Activated gamma-delta T cell (primary cell): ENCODE measurements around the gene PRADC1.
"Not testable (repeated sequence)": the region's sequence is repeated elsewhere in the genome, so short reads cannot be mapped to it uniquely, and the experiment has no call there.

ENCODE experiments used
- DNase-seq: peaks from one replicate; lab custom pipeline; 2025; lab: John Stamatoyannopoulos, UW
- total RNA-seq, 2 donors: gene quantifications; one replicate each; lab custom pipeline; 2026; lab: John Stamatoyannopoulos, UW

Gene PRADC1
- 6.2 to 6.5 reads per million in 2 donors for total RNA-seq

- peak; percentile 88 for DNase-seq
These were observed at the start of gene PRADC1 for GRCh38 chr2:73233154-73233931. Gene PRADC1, minus strand, starts transcription at chr2:73233239. Its CDS starts 79 bp downstream, at chr2:73233160.

- DNase-seq, result no peak
These were observed 48.2 kb upstream of the PRADC1 start for GRCh38 chr2:73281244-73281643.

- DNase-seq, result no peak
These were observed 46.8 kb upstream of the PRADC1 start for GRCh38 chr2:73279852-73280251.

GRCh38 chr2:73272270-73272669 lies 39.2 kb upstream of the PRADC1 start:
- no peak for DNase-seq

GRCh38 chr2:73269686-73270465 lies 36.8 kb upstream of the PRADC1 start:
- no peak for DNase-seq

GRCh38 chr2:73268830-73269685 lies 36.0 kb upstream of the PRADC1 start:
- DNase-seq, result peak; percentile 49

GRCh38 chr2:73268366-73268829 lies 35.4 kb upstream of the PRADC1 start:
- no peak for DNase-seq

- no peak for DNase-seq
These were observed 34.0 kb upstream of the PRADC1 start for GRCh38 chr2:73267008-73267407.

GRCh38 chr2:73266061-73266901 lies 33.2 kb upstream of the PRADC1 start:
- DNase-seq, result no peak

- DNase-seq, result no peak
These were observed 32.4 kb upstream of the PRADC1 start for GRCh38 chr2:73265298-73266060.

- no peak for DNase-seq
These were observed 31.7 kb upstream of the PRADC1 start for GRCh38 chr2:73264783-73265182.

GRCh38 chr2:73264332-73264606 lies 31.2 kb upstream of the PRADC1 start:
- DNase-seq, result no peak

- no peak for DNase-seq
These were observed 30.7 kb upstream of the PRADC1 start for GRCh38 chr2:73263540-73264331.

- DNase-seq, result not testable (repeated sequence)
These were observed 29.8 kb upstream of the PRADC1 start for GRCh38 chr2:73262691-73263429.

- DNase-seq, result no peak
These were observed 29.1 kb upstream of the PRADC1 start for GRCh38 chr2:73262108-73262651.

GRCh38 chr2:73260338-73260984 lies 27.4 kb upstream of the PRADC1 start:
- DNase-seq, result no peak

- no peak for DNase-seq
These were observed 26.8 kb upstream of the PRADC1 start for GRCh38 chr2:73259704-73260337.

GRCh38 chr2:73259276-73259675 lies 26.2 kb upstream of the PRADC1 start:
- no peak for DNase-seq
